GM10266 (cell line): ENCODE results near the gene C2CD2.

ENCODE experiments used
- DNase-seq: peaks from one replicate; pipeline ENCODE4 v3.0.0; 2012; ENCODE audit errors: extremely low spot score
- CTCF ChIP-seq: IDR thresholded peaks from 2 replicates; pipeline ENCODE4 v1.5.1; 2012; ENCODE audit warnings: mild to moderate bottlenecking, low read depth; ENCODE audit not compliant: control insufficient read depth, insufficient read depth; ENCODE audit errors: missing control alignments

Gene C2CD2

GRCh38 chr21:41918561-41919358 lies 35.1 kb downstream of the C2CD2 start:
- no peak for TF ChIP-seq CTCF
- no peak for DNase-seq

- TF ChIP-seq CTCF, result no peak
- DNase-seq, result no peak
Observed at GRCh38 chr21:41917531-41917930, 36.3 kb downstream of the C2CD2 start.

- TF ChIP-seq CTCF, result peak; percentile 7
- no peak for DNase-seq
Observed at GRCh38 chr21:41916888-41917433, 36.9 kb downstream of the C2CD2 start.

GRCh38 chr21:41914965-41915364 lies 38.9 kb downstream of the C2CD2 start:
- DNase-seq, result no peak
- TF ChIP-seq CTCF, result no peak

- TF ChIP-seq CTCF, result no peak
Observed at GRCh38 chr21:41914358-41914757, 39.5 kb downstream of the C2CD2 start.

GRCh38 chr21:41913230-41913629 lies 40.6 kb downstream of the C2CD2 start:
- no peak for TF ChIP-seq CTCF
- DNase-seq, result no peak

More at GRCh38 chr21:41914358-41914757, 39.5 kb downstream of the C2CD2 start:
- DNase-seq, result no peak

GRCh38 chr21:41908829-41909228 lies 45.0 kb downstream of the C2CD2 start:
- TF ChIP-seq CTCF, result no peak
- no peak for DNase-seq
